HG03469 (cell line): ENCODE results near the gene ATP9B.
A peak's percentile ranks its signal among the peaks of the same experiment; 100 is the strongest.
"Not testable (repeated sequence)": the region's sequence is repeated elsewhere in the genome, so short reads cannot be mapped to it uniquely, and the experiment has no call there.

Experiments
- ATAC-seq: cut with Tn5 transposase; IDR thresholded peaks from one replicate; pipeline ENCODE4 v1.9.1; 2021; ENCODE audit warnings: mild to moderate bottlenecking, moderate library complexity, moderate number of reproducible peaks; ENCODE audit not compliant: unreplicated experiment

The ATP9B gene

DNA sequence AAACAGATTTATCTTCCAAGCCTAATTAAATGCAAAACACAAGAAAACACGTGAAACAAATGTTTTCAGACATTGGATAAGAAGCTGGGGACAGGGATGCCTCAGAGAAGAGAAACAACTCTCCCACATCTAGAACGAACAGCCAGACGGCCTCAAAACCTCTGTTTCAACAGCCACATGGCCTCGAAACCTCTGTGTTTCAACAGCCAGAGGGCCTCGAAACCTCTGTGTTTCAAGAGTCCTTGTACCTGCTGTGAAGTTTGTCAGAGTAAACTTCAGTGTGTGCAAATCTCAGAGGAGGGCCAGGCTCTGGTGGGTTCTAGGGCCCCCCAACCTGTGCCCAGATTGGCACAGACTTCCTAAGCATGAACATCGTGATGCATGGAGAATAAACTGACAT lies 283.2 kb downstream of the ATP9B start:
- ATAC-seq: no peak

DNA sequence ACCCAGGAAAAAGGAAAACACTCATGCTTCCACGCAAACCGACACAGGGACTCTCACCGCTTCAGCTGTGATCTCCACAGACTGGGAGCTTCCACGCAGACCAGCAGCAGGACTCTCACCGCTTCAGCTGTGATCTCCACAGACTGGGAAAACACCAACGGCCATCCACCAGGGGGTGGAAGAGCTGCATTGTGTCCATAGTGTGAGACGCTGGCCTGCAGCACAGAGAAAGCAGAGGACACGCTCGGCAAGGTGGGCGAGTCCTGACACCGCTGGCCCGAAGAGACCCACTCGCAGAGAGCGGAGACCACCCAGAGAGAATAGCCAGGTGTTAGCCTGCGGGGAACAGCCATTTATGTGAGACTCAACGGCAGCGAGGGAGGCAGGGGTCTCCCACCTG lies 284.1 kb downstream of the ATP9B start:
- no peak for ATAC-seq

DNA sequence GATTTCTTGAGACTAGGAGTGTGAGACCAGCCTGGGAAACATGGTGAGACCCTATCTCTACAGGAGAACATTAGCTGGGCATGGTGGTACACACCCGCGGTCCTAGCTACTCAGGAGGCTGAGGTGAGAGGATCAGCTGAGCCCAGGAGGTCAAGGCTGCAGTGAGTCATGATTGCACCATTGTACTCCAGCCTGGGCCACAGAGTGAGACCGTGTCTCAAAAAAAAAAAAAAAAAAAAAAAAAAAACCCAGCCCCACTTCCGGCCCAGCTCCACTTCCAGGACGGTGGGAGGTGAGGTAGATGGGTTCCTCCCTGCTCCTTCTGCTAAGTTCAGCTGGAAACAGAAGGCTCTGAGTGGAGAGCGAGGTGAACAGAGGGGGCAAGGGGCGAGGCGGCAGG lies 285.2 kb downstream of the ATP9B start:
- no peak for ATAC-seq

DNA sequence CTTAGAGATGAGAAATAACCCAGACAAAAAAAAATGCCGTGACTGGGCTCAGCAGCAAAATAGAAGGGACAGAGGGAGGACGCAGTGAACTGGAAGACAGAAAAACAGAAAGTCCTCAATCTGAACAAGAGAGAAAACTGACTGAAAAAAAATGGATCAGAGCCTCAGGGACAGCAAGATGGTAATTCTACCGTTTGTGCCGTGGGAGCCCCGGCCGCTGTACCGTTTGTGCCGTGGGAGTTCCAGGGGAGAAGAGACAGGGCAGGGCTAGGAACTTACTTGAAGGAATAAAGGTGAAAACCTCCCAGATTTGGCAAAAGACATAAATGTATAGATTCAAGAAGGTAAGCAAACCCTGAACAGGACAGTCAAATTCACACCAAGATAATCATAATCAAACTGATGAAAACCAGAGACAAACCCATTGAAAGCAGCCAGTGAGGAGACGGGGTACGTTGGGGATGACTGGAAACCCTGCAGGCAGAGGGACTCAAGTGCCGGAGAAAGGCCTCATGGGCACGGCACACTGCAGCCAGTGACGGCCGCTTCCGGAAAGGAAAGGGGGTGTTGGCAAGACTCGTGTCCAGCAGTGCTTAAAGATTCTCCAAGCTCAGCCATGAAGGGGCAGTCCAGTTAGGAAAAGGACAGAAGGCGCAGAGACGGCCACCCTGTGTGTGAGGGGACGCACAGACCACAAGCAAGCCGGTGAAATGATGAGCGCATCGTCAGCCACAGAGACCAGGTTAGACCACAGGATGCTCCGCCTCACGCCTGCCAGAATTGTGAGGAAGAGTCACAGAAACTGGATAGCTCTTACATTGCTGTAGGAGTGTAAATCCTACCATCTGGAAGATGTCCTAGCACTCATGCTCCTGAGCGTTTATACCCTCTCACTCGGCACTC lies 286.5 kb downstream of the ATP9B start:
- ATAC-seq: peak; percentile 13

DNA sequence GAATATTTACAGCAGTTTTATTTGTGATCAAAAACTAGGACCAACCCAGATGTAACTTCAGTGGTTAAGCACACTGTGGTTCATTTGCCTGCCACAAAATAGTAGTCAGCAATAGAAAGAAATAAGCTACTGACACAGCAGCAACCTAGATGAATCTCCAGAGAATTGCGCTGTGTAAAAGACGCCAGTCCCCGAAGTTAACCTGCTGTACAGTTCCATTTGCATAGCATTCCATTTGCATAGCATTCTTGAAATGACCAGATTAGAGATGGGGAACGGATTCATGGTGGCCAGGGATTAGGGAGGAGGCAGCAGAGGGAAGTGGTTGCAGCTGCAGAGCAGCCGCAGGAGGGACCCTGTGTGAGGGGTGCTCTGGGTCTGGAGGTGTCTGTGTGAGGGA lies 287.2 kb downstream of the ATP9B start:
- ATAC-seq: peak; percentile 94

DNA sequence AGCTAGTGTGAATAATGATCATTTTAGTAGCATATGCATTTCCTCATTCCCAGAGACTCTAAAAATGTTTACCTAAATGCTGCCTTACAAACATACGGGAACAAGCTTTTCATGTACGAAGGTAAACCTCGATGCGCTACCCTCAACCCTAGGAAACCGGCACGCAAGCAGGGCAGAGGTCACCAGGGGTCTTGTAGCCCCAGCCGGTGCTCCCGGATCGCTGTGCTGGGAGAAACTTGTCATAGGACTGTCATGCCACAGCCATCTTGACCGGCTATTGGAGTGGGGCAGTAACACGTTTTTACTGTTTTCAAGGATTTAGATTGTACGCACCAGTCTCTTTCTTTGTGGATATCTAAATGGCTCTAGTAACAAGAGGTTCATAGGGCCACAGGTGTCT lies 291.7 kb downstream of the ATP9B start:
- ATAC-seq: no peak

DNA sequence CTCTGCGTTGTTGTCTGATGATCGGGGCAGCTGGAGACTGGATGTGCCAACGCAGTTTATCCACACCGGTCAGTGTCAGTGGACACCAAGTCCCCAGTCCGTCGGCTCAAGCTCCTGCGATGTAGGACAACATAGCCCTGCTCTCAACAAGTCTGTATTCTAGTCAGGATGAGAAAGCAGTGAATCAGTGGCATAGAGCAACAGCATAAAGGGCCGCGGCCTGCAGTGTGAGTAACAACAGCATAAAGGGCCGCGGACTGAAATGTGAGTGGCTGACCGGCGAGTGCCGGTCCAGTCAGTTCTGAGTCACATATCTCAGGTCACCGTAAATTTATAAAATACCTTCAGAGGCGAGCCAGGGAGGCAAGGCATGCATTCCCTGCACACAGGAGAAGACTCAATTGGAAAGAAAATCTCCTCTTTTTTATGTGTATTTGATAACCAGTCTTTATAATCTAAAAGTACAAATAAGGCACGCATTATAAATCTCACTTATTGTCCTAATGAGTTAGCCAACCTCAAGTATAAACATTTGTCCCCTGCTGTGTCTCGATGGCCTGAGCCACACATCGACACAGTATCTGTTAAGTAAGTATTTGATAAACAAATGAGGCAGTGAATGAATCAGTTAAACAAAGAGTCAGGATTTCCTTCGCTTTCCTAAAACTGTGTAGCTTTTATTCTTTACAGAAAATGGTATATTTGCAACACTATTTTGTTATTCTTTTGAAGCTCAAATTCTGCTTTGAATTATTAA lies 292.8 kb downstream of the ATP9B start:
- no peak for ATAC-seq

DNA sequence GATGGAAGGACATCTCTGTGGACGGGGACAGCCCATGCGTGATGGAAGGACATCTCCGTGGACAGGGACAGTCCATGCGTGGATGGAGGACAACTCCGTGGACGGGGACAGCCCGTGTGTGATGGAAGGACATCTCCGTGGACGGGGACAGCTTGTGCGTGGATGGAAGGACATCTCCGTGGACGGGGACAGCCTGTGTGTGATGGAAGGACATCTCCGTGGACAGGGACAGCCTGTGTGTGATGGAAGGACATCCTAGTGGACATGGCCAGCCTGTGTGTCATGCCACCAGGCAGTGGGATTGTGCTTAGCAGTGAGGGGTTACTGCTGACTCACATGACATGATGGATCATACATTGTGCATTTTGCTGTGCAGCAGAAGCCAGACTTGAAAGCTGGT lies 296.5 kb downstream of the ATP9B start:
- ATAC-seq: no peak

DNA sequence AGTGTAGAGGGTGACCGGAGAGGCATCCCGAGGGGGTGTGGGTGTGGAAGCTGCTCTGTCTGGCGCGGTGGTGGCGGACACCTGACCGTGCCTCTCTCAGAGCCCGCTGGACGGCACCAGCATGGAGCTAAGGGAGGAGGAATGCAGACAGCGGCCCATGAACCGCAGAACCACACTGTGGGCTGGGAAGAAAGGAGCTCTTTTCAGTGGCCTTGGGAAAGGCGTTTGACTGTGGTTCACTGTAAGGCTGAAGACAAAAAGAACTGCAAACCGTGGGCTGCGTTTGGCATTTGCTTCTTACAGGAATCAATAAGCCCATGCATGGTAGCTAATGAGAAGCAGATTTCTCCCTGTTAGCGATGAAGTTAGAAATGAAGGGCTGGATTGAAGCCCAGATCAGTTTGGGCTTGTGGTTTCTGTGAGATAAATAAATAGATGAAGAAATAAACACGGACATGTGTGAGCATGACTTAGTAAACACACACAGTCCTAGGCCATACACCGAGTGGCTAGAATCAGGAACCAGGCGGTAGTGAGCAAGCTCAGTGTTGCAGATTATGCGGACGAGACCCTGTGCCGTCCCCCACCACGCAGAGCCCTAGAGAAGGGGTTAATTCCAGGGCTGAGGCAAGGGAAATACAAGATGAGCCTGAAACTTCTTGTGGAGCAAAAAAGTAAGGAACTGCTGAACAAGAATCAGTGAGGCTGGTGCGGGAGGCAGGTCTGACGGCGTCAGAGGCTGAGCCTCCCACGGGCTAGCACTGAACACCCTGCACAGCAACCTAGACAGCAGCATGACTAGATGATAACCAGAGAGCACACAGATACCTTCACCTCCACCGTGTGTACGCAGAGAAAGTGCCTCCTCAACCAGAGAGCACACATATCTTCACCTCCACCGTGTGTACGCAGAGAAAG lies 297.2 kb downstream of the ATP9B start:
- ATAC-seq: no peak

DNA sequence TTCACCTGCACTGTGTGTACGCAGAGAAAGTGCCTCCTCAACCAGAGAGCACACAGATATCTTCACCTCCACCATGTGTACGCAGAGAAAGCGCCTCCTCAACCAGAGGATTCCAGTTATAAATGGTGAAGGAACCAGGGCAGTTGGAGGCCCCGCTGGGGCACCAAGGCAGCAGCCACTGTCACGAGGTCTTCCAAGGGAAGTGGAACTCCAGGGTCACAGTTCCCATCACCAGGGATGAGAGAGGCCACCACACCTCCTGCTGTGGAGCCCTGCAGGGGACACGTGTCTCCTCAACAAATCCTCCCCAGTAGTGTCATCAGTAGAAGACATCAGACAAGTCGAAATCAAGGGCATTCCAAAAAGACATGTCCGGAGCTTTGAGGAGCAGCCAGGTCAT lies 298.3 kb downstream of the ATP9B start:
- no peak for ATAC-seq

DNA sequence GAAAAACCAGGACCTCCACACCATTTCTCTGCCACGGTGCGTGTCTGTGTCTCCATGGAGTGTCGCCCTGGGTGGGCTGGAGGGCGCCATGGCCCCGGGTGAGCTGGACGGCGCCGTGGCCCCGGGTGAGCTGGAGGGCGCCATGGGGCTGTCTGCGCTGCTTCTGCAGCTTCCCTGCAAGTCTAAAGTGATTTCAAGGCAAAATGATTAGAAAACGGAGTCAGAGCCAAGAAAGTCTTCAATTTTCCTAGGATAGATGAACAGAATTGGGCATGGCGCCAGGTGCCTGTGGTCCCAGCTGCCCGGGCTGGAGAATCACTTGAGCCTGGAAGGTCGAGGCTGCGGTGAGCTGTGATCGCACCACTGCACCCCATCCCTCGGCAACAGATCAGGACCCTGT lies 298.8 kb downstream of the ATP9B start:
- ATAC-seq: no peak

DNA sequence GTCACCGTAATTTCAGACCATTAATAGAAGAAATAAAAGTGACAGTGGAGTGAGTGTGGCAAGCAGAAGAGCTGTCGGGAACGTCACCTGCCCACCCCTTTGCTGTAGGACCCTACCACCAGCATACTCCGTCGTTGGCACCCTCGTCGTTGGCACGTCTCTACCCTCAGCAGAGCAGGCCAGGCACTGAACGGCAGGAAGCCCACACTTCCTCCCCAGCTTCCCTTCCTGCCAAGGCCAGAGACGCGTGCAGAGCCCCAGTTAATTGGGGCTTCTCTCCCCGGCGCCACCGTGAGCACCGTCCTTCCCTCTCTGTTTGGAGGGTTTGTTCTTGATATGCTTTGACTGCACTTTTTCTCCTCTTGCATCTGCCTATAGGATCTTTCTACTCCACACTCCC lies 299.5 kb downstream of the ATP9B start:
- ATAC-seq: no peak

DNA sequence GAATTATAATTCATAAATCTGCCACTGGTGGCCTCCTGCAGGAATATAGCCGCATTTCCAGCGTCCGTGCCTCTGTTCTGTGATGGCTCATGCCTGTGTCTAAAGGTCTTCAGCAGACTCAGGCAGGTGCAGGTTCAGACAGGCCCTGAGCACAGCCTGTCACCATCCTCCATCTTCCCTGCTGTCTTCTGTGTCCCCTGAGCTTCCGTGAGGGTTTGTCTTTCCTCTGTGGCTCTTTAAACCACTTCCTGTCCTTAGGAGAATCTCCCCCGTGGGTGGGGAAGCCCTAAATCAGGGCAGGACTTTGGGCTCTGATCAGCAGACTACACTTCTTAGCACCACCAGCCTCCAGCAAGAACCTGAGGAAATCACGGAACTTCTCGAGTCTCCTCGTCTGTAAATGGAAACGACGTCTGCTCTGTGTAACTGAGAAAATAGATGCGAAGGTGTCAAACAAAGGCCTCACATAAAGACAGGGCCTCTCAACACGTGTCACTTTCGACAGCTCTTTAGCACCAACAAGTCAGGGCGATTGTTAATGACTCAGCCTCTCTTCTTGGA lies 302.4 kb downstream of the ATP9B start:
- no peak for ATAC-seq

DNA sequence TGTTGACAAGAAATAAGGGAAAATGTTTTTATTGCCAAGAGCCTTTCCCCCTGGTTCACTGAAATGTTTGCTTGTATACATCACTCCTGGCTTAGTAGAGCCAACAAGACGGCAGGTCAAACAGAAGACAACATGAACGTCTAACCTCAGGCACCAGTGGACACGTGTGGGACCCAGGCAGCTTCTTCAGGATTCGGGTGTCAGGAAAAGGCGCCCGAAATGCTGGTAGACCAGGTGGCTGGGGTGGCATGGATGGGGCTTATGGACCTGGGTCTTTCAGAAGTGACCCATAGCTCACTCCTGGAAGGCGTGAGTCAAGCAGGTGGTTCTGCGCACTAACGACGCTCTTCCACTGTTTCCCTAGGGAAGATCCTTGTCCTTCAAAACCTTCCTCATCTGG lies 303.3 kb downstream of the ATP9B start:
- ATAC-seq: no peak

DNA sequence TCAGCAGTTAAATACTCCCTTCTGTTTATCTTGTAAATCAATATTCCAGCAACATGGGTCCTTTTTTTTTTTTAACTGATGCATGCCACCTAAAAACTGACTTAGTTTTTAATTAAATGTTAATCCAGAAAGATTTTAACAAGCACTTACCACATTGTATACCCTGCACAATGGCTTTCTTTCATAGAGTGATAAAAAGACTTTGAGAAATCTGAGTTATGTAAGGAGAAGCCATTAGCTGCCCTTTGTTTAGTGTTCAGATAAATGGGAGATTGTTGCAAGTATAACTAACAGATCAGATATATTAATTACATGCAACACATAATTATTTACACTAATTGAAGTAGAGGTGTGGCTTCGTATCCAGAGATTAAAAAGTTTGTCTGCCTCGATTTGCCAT lies 303.8 kb downstream of the ATP9B start:
- no peak for ATAC-seq

DNA sequence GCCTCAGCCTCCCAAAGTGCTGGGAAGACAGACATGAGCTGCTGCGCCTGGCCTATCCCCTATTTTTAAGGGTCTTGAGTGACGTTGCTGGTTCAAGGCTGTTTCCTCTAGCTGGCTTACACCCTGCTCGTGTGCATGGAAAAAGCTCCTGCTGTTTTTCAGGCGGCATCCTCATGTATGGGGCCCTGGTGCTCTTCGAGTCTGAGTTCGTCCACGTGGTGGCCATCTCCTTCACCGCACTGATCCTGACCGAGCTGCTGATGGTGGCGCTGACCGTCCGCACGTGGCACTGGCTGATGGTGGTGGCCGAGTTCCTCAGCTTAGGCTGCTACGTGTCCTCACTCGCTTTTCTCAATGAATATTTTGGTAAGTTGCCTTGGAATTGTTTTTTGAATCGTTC lies 304.5 kb downstream of the ATP9B start:
- ATAC-seq: no peak

DNA sequence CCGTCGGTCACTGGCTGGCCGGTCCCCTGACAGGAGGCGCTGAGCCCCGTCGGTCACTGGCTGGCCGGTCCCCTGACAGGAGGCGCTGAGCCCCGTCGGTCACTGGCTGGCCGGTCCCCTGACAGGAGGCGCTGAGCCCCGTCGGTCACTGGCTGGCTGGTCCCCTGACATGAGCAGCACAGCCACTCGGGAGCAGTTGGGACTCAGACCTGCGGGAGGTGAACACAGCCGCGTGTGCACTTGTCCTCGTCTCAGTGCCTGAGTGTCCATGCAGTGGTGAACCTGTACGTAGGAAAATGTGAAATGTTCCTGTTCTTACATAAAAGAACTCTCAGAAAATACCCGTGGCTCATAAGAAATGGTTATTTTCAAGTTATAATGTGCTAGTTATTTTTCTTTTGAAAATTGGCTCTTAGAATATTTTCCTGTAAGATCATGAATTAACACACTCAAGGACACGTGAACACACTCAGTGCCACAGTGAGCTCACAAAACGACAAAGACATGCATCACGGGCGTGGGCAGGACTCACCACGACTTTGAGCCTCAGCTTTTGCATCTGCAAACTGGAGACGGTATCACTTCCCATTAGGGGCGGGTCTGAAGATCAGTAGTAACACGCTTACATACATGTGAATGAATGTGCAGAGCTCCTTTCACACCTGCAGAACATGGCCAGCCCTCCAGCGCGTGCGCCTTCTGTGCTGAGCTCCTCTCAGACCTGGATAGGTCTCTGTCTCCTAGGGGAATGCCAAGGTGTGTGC lies 305.4 kb downstream of the ATP9B start:
- peak; percentile 75 for ATAC-seq

DNA sequence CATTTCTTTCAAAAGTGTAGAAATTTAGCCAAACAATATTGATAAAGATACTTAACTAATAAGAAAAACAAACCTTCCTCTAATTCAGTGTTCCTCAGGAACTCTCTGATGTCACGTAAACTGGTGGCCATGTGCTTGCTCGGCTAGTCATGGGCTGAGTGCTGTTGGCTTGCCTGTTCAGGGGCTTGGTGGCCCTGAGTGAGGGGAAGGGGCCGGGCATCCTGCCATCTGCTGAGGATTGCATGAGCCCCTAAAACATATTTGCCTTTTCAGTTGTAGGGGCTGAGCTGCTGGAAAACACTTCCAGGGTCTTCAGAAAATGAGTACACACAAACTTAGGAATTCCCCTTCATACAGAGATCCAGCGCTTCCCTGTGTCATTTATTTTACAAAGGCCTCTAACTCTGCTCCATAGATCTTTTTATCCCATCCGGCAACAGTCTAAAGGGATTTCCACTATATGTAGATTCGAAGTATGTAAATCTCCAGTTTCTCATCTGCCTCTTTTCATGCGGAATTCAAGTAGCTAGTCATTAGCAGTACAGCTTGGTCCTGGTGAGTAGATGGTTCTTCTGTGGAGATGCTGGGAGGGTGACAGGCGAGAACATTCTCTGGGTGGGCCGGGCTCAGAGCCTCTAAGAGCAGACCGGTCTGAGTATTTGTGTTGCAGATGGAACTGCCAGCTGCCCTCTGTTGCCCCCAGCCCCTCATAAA lies 306.4 kb downstream of the ATP9B start:
- no peak for ATAC-seq

DNA sequence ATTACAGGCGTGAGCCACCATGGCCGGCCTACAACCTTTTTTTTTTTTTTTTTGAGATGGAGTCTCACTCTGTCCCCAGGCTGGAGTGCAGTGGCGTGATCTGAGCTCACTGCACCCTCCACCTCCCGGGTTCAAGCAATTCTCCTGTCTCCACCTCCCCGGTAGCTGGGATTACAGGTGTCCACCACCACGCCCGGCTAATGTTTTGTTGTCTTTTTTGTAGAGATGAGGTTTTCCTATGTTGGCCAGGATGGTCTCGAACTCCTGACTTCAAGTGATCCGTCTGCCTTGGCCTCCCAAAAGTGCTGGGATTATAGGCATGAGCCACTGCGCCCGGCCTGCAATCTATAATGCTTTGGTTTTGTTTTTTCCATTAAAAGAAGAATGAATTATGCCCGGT lies 307.5 kb downstream of the ATP9B start:
- ATAC-seq: not testable (repeated sequence)
